HG03558 (cell line): ENCODE measurements around the gene SUCNR1.

ENCODE experiments used
- ATAC-seq: cut with Tn5 transposase; IDR thresholded peaks from one replicate; pipeline ENCODE4 v1.9.1; 2021; ENCODE audit warnings: moderate number of reproducible peaks; ENCODE audit not compliant: unreplicated experiment; ENCODE audit errors: extremely low read depth

Gene SUCNR1

DNA sequence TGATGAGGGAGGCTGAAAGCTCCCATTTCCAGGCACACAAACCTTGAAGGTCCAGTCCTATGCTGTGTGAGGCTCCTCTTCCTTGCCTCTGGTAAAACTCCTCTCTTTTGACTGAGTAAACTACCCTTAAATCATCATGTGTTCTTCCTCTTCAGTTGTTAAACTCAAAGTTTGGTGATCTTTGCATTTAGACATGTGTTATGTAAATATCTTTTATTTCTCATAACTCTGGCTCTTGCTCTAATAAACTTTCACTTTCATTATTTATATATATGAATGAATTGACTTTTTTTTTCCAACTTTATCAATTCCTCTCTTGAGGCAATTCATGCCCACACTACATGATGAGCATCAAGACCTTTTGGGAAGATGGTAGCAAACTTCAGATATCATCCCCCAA, 26.6 kb downstream of the SUCNR1 start:
- no peak for ATAC-seq

- ATAC-seq = no peak
These were observed 27.0 kb downstream of the SUCNR1 start for GRCh38 chr3:151900460-151900859.

- ATAC-seq = no peak
These were observed 27.6 kb downstream of the SUCNR1 start for GRCh38 chr3:151900884-151901643.

DNA sequence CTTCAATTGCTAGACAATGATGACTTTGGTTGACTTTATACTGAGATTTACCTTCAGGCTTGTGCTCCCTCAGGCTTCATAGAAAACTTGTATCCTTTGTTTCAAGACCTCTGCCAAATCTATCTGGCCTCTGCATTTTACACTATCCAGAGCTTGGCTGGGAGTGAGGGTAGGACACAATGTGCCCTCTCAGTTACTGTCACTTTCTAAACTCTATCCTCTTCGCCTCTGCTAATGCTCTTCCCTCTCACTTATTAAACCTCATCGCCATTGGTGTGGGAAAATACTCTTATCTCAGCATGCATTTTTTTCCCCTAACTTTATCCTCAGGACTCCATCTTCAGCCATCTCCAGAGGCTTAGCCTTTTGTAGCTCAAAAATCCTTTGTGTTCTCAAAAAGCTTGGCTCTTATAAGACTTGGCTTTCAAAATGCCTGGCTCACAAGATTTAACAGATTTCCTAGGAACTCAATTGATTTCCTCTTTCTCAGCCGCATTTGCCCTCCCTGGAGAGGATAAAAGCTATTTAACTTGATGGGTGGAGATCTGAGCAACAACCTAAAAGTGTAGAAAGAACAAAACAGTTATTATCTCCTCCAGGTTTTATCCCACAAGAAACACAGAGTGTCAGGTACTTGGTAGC, 28.3 kb downstream of the SUCNR1 start:
- no peak for ATAC-seq

DNA sequence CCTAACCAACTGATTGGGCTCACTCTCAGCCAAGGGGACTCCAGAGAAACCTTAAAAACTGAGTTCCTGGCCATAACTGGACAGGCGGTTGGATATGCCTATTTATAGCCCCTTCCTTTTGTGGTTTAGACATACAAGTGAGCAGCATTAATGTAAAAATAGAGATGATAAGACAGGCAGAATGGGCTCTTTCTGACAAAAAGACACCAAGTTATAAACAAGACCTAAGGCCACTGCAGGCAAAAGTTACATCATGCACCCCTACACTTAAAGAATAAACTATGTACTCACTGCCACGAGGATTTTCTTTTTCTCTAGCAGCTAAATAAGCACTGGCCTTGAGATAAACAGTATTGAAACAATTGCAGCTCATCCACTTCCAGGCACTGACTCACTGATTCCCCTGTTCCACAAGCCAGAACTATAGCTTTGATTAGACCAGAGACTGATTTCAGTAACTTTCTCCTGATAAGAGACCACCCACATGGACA, 30.1 kb downstream of the SUCNR1 start:
- ATAC-seq = no peak

DNA sequence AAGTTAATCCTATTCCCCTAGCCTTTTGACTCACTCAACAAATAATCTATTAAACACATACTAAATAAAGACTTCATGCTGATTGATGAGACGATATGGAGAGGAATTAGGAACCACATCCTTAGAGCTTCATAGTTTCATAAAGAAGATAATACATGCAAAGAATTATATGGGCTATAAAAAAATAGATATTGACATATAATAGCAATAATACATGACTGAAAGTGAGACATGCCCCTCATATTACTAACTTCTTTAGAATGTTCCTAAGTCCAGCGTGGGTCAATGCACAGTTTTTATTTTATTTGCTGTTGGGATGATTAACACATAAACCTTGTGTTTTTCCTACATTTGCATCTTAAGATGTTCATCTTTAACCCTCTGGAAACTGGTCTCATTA, 32.2 kb downstream of the SUCNR1 start:
- no peak for ATAC-seq

DNA sequence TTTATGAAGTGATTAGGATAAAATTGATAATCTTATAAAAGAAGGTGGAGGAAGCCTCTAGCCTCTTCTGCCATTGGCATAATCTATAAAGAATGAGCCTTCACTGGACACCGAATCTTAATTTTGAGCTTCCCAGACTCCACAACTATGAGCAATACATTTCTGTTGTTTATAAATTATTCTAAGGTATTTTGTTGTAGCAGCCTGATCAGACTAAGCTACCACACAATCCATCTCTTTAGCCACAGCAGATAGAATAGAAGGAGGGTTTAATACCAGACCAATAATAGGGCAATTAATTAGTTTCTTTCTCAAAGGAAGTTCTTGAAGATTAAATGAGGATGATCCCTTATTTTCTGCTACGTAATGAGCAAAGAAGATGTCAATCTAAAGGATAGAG, 33.3 kb downstream of the SUCNR1 start:
- no peak for ATAC-seq

DNA sequence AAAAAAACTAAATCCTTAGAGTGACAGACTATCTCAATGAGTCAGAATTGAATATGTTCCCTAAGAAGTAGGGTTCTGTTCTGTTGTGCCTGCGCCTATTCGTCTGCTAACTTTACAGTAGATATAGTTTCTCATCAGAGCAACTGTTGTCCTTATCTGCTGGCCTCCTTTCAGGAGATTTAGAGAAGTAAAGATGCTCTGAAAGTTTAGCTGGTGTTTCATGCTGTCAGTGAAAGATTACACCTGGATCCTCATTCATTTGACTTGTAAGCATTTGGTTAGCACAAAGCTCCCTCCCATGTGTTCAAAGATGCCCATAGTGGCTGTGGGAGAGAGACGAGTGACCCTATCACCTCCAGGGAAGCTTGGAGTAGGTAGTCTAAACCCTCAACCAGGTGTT, 35.0 kb downstream of the SUCNR1 start:
- ATAC-seq = no peak

DNA sequence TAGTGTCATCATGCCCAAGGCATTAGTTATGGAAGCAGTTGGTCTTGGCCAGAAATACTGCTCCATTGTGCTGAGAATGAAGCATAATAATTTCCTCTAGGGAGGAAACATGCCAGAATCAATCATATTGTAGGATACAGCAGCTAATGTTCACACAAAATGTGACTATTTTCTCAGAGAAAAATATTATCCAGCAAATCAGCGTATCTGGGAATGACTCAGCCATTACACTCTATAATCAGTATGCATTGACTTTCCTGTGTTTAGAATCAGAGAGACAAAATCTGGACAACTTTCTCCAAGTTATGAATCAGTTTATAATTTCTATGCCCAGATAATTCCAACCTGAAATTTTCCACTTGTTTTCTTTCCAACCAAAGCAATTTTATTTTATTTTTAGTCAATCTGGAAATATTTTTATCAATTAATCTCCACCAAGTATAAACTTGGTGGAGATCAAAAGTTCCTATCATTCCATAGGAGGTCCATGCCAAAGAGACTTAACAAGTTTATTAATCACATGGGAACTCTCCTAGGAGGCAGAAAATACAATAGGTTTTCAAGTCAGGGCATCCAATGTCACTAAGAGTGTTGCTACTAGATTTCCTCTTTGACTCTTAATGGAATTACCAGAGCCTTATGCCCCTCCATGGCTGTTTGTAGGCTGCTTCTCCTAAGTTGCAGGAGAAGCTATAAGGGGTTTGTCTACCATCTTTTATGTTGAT, 36.4 kb downstream of the SUCNR1 start:
- no peak for ATAC-seq

- no peak for ATAC-seq
These were observed 38.0 kb downstream of the SUCNR1 start for GRCh38 chr3:151911462-151911861.

DNA sequence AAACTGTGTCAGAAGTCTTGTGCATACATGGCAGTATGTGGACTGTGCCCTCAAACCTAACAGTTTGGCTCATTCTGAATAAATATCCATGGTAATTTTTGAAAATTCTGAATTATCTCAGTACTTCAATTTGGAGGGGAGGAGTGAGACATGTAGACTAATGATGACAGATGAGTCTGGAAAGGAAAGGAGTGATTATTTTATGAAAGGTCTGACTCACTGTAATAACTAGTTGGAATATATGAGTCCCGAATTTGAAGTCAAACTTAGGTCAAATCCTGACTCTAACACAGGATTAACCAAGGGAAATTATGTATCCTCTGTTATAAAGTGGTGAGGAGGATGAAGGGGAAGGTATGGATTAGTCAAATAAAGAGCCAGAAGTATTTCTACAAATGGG, 38.6 kb downstream of the SUCNR1 start:
- ATAC-seq = no peak

- ATAC-seq = no peak
These were observed 43.3 kb downstream of the SUCNR1 start for GRCh38 chr3:151916781-151917180.

DNA sequence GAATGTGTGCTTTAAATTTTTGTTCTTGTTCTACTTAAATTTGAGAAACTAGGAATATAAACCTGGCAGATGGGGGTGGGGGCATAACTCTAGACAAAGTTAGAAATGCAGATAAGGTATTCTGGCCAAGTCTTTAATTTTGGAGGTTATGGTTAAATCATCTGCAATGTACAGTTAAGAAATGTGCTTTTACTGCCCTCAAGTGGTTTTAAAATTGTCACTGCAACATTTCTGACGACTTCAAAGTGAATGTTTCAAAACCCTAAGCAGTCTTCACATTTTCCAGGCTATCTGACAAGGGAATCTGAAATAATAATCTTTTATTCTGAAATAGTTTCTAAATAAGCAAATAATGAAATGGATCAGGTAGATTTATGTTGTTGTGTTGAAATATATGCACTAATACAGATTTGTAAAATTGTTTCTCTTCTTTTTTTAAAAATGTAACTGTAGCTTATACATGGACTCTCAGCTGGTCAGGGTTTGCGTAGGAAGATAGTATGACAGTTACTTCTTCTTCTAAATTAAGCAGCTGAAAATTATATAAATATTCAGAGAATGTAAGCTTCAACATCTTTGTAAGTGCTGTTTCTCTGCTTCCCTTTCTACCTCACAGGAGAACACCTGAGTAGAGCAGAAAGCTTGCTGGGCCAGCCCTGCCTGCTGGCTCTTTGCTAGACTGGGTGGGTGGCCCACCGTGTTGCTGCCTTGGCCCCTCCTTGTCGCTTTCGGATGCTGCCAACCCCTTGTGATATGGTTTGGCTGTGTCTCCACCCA, 45.0 kb downstream of the SUCNR1 start:
- ATAC-seq = no peak

GRCh38 chr3:151919030-151919328, 45.5 kb downstream of the SUCNR1 start:
- no peak for ATAC-seq

DNA sequence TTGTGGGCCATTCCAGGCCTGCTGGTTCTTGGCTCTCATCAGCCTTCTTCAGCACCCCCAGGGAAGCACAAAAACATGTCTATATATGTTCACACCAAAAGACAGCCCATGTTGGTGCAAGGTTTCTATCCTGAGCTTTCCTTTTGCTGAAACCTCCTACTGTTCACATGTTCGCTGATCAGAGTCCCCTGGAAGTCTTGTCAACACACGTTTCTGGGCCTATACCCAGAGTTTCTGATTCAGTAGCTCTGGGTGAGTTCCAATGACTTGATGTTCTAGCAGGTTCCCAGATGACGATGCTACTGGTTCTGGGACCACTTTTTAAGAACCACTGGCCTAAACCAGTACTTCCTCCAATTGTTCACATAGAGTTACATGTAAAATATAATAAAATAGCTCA, 46.0 kb downstream of the SUCNR1 start:
- ATAC-seq = no peak

DNA sequence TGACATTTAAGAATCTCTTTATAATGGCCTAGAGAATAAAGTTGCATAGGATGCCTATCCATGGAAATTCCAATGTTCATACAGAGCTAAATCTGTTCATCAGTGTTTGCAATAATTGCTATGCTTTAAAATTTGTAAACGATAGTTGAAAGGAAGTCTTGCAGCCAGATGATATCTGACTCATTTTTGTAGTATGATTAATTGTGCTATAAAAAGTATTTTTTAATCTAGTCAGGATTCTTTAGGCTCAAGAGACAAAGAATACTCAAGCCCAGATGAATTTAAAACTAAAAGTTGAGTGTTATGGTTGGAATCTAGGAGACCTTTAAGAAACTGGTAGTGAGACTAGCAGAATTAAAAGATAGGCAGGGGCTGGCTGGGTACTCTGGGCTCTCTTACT, 50.5 kb downstream of the SUCNR1 start:
- no peak for ATAC-seq

DNA sequence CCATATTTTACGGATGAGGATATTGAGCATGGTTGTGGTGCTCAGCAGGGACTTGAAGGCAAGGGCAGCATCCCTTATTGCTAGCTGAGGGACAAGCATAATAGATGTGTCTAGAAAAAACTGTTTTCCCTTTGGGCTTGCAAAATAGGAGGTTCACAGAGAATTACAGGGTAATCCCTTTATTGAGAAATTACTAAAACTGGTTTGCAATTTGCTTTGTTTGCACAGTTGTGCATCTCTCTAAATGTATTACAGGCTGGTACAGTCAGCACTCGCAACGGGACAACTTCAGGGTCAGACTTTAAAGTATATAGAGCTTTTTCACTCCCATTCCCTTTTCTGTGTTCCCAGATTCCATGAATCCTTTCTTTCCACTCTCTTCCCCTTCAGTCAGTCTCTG, 51.3 kb downstream of the SUCNR1 start:
- no peak for ATAC-seq

- ATAC-seq = no peak
These were observed 52.0 kb downstream of the SUCNR1 start for GRCh38 chr3:151925419-151925818.

DNA sequence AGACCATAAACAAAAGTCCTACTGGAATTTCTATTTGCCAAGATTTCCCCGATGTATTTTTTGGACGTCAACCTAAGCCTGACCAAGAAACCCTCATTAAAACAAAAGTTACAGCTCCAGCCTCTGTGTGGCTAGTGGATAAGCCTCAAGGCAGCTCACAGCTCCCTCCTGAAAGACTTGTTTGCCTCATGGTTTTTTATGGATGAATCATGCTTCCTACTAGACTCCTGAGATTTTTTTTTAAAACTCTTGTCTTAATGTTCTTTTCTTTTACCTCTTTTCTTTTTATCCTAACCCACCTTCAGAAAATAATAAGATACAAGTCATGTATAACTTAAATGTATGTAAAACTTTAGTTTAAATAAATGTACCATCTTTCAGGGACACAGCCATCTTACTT, 52.4 kb downstream of the SUCNR1 start:
- ATAC-seq = no peak

- no peak for ATAC-seq
These were observed 53.5 kb downstream of the SUCNR1 start for GRCh38 chr3:151926956-151927355.
